ENCODE results near the gene KLK6. TPM values are rescaled to one million over a fixed set of nuclear protein-coding genes. Genes with fewer than 3 reads are reported as not detected.

Gene KLK6
- polyA plus RNA-seq, 1 of the 3 experiments (the other 2 are of a cell fraction): not detected

DNA sequence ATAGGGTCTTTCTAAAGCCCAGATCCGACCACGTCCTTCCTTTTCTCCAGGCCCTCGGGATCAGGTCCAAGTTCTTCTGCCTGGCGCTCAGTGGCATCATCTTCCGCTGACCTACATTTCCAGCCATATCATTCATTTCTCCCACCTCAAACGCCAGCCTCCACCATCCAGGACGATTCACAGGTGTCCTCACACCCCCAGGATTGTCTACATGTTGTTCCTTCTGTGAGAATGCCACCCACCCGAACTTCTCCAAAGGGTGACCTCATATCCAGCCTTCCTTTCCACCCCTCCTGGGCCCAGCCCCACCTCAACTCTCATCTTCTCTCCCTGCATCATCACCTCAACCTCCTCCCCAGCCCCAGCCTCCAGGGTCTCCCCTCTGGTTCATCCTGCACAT is 11.8 kb downstream of the KLK6 start:
- Histone ChIP-seq H2AFZ (ENCODE audit: low read depth) (no peak overlapping the region), H3K9me2 (no peaks in the 10 kb centered on the region), H3K9ac (no peak overlapping the region), H3K36me3 (replicated peaks in 1 of 2; ENCODE audit: control insufficient read depth in 1 of 2, insufficient read depth in 2 of 2, low read length in 1 of 2) (no peaks in the 10 kb centered on the region), H4K20me1 (ENCODE audit: insufficient read depth) (no peaks in the 10 kb centered on the region), H3K9me3 (no peaks in the 10 kb centered on the region), H3K27ac (ENCODE audit: low read depth in 2 of 2, low read length in 1 of 2) (no peak overlapping the region), H3K27me3 (ENCODE audit: insufficient read depth) (peaks cover 42% of the 10 kb centered on the region; the same call in 1 of the 2 replicates), H3K4me1 (ENCODE audit: control insufficient read depth in 1 of 2, insufficient read depth in 2 of 2, low read depth in 1 of 2, low read length in 1 of 2) (no peaks in the 10 kb centered on the region), H3K4me3 (ENCODE audit: low read depth in 2 of 2, low read length in 1 of 2) (no peak overlapping the region), H3F3A (replicated peaks; ENCODE audit: insufficient read depth) (no peaks in the 10 kb centered on the region), H3K79me2 (ENCODE audit: insufficient read depth) (no peaks in the 10 kb centered on the region), H3K4me2 (no peak overlapping the region)
- CTCF ChIA-PET: no interaction called here
- DNase-seq: no peak
- TF ChIP-seq EZH2phosphoT487 (IDR thresholded peaks at IDR 0.05; ENCODE audit: borderline replicate concordance, low read depth): no peak
- no peak for TF ChIP-seq SIN3A (IDR thresholded peaks at IDR 0.05; ENCODE audit: borderline replicate concordance, low read depth, low read length)
- no peak for TF ChIP-seq PBX3 (IDR thresholded peaks at IDR 0.05)
- no peak for TF ChIP-seq EP300 (IDR thresholded peaks at IDR 0.05; ENCODE audit: borderline replicate concordance in 1 of 2, low read depth in 1 of 2, low read length in 1 of 2)
- TF ChIP-seq RXRA (IDR thresholded peaks at IDR 0.05; ENCODE audit: borderline replicate concordance, low read depth): no peak
- 3% methylated on average over 8 of the region's 8 CpGs for WGBS (ENCODE audit: low lambda C conversion rate)
- POLR2A ChIA-PET: no interaction called here

DNA sequence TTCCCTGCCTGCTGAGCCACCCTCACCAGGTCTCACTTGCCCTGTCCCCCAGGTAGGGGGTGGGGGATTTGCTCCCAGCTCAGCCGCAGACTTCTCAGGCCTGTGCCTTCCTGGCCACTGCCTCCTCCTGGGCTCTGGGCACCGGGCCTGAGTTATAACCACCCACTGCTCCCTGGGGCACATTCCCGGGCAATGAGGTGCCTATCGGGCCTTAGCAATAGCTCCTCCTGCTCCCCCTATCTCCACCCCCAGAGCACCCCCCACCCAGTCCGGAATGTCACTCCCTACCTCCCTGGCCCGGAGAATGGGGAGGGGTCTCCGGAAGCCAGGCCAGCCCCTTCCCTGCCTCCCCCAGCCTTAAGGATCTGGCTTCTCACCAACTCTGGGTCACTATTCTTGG is 16.5 kb downstream of the KLK6 start, which contains the start of gene KLK5:
TSS of gene KLK5 (minus strand) at position 129 of the 400 bp plus-strand sequence. CDS start 381 bp downstream, outside the sequence.
- no peak for DNase-seq
- H2AFZ ChIP-seq (ENCODE audit: low read depth): no peak within 1 kb of the TSS
- H3K9me2 ChIP-seq: no peaks in the 10 kb centered on the region
- no peaks in the 10 kb centered on the region for H3K36me3 ChIP-seq (replicated peaks in 1 of 2; ENCODE audit: control insufficient read depth in 1 of 2, insufficient read depth in 2 of 2, low read length in 1 of 2)
- H3K27me3 ChIP-seq (ENCODE audit: insufficient read depth): peaks cover 50% of the 10 kb centered on the region; the same call in 1 of the 2 replicates
- H3K4me1 ChIP-seq (ENCODE audit: control insufficient read depth in 1 of 2, insufficient read depth in 2 of 2, low read depth in 1 of 2, low read length in 1 of 2): no peaks in the 10 kb centered on the region
- TF ChIP-seq POLR2AphosphoS5 (IDR thresholded peaks at IDR 0.05; ENCODE audit: low read depth, low read length) (no peak), RCOR1 (IDR thresholded peaks at IDR 0.05; ENCODE audit: low read length) (no peak), JUND (IDR thresholded peaks at IDR 0.05) (no peak), PBX3 (IDR thresholded peaks at IDR 0.05) (no peak), FOSL2 (IDR thresholded peaks at IDR 0.05; ENCODE audit: borderline replicate concordance, low read depth) (no peak), USF2 (IDR thresholded peaks at IDR 0.05; ENCODE audit: borderline replicate concordance, low read depth, low read length) (no peak)
- H3K79me2 ChIP-seq (ENCODE audit: insufficient read depth): no peaks in the 10 kb centered on the region
- ChIA-PET POLR2A (no interaction called here), CTCF (no interaction called here)
- no peak within 1 kb of the TSS for H3K27ac ChIP-seq (ENCODE audit: low read depth in 2 of 2, low read length in 1 of 2)
- H3K4me2 ChIP-seq: no peak within 1 kb of the TSS
- 9% methylated on average over 7 of the region's 7 CpGs for WGBS (ENCODE audit: low lambda C conversion rate)
- no peaks in the 10 kb centered on the region for H4K20me1 ChIP-seq (ENCODE audit: insufficient read depth)
- no peaks in the 10 kb centered on the region for H3K9me3 ChIP-seq
- H3F3A ChIP-seq (replicated peaks; ENCODE audit: insufficient read depth): no peaks in the 10 kb centered on the region
- H3K4me3 ChIP-seq (ENCODE audit: low read depth in 2 of 2, low read length in 1 of 2): no peak within 1 kb of the TSS
- no peak within 1 kb of the TSS for H3K9ac ChIP-seq

All from SK-N-SH (cell line).